ENCODE measurements around the gene LPAR1.
"Not testable (repeated sequence)": the region's sequence is repeated elsewhere in the genome, so short reads cannot be mapped to it uniquely, and the experiment has no call there.

The LPAR1 gene

DNA sequence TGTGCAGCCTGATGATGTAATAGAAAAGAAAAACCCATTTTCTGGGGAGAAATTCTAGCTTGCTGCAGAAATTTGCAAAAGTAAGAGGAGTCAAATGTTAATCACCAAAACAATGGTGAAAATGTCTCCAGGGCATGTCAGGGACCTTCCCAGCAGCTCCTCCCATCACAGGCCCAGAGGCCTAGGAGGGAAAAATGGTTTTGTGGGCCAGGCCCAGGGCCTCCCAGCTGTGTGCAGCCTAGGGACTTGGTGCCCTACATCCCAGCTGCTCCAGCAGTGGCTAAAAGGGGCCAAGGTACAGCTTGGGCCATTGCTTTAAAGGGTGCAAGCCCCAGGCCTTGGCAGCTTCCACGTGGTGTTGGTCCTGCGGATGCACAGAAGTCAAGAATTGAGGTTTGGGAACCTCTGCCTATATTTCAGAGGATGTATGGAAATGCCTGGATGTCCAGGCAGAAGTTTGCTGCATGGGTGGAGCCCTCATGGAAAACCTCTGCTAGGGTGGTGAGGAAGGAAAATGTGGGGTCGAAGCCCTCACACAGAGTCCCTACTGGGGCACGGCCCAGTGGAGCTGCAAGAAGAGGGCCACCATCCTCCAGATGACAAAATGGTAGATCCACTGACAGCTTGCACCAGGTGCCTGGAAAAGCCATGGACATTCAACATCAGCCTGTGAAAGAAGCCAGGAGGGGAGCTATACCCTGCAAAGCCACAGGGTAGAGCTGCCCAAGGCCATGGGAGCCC, 176.7 kb downstream of the LPAR1 start:
- not testable (repeated sequence) for DNase-seq

GRCh38 chr9:110856772-110857171, 181.5 kb downstream of the LPAR1 start:
- DNase-seq: no peak

DNA sequence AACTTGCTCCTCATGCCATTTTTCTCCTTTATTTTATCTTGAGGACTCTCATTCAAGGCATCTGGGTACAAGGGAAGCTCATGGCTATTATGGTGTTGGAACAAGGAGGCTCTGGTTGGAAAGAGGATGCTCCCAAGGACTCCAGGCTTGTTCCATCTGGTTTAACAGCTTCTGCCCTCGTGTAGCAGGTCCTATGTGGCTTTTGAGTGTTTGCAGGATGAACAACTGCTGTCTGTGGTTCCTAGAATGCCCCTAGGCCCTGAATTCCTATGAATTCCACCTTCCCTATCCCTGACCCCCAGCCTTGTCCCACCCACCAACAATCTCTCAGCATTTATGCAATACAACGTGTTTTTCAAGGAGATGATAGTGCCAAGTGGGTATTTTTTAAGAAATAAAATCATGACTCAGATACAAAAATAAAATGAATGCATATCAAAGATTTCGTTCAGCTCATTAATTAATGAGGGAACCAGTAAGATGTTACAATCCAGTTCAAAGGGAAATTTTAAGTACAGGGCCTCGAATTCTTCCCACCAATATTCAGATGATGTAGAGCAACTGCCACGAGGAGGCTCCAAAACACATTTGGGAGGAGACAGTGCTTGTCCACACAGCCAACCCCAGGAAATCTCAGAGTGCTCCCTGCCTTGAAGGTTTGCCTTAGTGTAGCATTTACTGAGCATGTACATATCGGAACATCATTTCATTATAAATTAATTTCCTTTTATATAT, 187.7 kb downstream of the LPAR1 start:
- DNase-seq: no peak

- no peak for DNase-seq
Measured at GRCh38 chr9:110847671-110848070, 190.6 kb downstream of the LPAR1 start.

DNA sequence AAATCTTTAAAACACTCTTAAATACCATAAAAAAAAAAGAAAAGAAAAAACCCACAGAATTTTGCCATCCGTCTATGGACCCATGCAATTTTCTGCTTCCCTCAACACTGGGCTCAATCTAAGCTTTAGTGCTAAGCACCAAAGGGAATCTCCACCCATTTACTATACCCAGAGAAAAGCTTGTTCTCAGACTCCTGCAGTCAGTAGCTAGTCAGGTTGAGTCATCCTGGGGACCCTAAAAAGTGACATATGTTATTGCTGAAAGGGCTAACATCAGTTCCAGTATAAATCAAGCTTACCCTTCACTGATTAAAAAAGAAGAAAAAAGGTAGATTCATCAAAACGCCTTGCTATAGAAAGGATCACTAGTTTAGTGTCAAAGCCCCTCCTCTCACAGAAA, 192.1 kb downstream of the LPAR1 start:
- DNase-seq: no peak

DNA sequence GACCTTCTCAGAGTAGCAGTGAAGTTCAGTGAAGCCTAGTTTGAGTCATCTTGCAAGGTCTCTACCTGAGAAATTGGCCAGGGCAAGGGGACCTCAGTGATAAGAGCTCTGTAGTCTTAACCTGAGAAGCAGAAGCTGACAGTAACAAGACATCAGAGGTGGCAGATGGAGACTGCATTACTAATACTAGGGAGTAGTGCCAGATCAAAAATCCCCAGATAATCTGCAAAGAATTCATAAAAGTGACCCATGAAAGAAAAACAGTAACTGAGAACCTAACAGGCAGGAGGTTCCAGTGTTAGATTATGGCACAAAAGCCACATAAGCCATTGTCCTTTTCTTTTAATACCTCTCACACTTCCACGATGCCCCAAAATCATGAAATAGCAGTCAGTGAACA, 194.1 kb downstream of the LPAR1 start:
- DNase-seq: no peak

DNA sequence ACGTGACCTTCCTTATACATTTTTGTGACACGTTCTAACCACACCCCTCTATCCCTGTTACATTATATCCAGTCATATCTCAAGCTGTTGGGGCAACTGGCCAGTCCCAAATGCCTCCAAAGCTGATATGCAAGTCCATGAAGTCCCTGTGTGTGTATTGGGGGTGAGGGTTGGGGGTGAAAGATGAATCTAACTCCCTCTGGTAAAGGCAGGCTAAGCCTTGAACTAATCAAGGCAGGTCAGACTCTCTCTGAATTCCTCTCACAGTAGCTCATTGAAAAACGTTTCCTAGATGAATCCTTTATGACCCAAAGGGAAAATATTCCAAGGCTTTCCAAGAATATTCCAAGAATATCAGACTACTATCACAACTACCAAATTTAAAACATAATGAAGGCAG, 195.3 kb downstream of the LPAR1 start:
- DNase-seq: no peak

GRCh38 chr9:110842169-110842568, 196.1 kb downstream of the LPAR1 start:
- DNase-seq: no peak

- no peak for DNase-seq
Measured at GRCh38 chr9:110837401-110838005, 200.8 kb downstream of the LPAR1 start.

- DNase-seq: no peak
Measured at GRCh38 chr9:110835859-110836271, 202.4 kb downstream of the LPAR1 start.

- DNase-seq: no peak
Measured at GRCh38 chr9:110835404-110835803, 202.9 kb downstream of the LPAR1 start.

- no peak for DNase-seq
Measured at GRCh38 chr9:110832926-110833325, 205.3 kb downstream of the LPAR1 start.

- no peak for DNase-seq
Measured at GRCh38 chr9:110830495-110830894, 207.8 kb downstream of the LPAR1 start.

DNA sequence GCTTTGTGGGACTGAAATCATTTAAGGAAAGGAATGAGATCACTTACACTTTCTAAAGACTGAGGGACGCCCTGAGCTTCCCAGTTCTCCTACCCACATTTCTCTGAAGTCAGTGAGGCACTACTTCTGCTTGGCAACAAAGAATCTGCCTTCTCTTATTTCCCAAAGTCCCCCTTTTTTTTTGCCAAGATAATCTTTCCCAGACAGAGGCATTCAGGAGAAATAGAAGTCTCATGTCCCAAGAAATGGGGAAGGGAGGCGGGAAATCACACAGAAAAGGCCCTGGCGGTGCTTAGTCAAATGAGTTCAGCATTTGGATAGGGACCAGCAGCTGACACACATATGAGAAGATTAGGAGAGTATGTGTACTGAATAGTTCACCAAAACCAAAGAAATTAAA, 210.0 kb downstream of the LPAR1 start:
- no peak for DNase-seq

- not testable (repeated sequence) for DNase-seq
Measured at GRCh38 chr9:110826400-110826799, 211.9 kb downstream of the LPAR1 start.

- no peak for DNase-seq
Measured at GRCh38 chr9:110825950-110826349, 212.3 kb downstream of the LPAR1 start.

DNA sequence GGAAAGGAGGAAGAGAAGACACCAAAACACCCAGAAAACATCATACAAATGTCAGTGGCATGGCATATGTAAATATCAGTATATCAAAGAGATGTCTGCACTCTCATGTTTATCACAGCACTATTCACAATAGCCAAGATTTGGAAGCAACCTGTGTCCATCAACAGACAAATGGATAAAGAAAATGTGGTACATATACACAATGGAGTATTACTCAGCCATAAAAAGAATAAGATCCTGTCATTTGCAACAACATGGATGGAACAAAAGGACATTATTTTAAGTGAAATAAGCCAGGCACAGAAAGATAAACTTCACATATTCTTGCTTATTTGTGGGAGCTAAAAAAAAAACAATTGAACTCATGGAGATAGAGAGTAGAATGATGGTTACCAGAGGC, 213.1 kb downstream of the LPAR1 start:
- not testable (repeated sequence) for DNase-seq

Measured in NCI-H69 (cell line).